DND-41 (cell line): ENCODE data around the gene PDZRN4.

Experiments used
- EZH2 ChIP-seq: IDR thresholded peaks from 3 replicates; pipeline ENCODE4 v1.6.1; 2012; ENCODE audit warnings: borderline replicate concordance, low read depth, mild to moderate bottlenecking, moderate library complexity, low read length, inconsistent platforms; ENCODE audit not compliant: severe bottlenecking
- TF ChIP-seq, protein P1 (sequence below): IDR thresholded peaks from 2 replicates; pipeline ENCODE4 v1.5.1; 2012; ENCODE audit warnings: borderline replicate concordance, low read length, moderate library complexity, mild to moderate bottlenecking; ENCODE audit not compliant: poor library complexity, severe bottlenecking; ENCODE audit errors: extremely low read depth

DNA sequence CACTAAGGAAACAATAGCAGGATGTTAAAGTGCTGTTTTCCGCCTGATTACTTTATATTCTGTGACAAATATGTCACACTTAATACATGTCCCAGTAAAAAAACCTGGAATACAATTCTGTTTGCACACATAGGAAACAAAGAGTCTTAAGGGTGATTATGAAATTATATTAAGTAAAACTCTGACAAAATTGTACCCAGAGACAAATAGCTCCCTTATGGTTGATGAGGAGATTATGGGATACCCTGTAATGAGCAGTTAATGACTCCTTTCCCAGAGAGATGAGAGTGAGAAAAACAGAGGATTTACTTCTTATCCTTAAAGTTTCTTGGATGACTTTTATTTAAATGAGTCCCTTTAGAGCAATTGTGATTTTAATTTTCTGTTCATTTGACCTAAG lies 370.6 kb downstream of the PDZRN4 start:
- TF ChIP-seq, protein P1, sequence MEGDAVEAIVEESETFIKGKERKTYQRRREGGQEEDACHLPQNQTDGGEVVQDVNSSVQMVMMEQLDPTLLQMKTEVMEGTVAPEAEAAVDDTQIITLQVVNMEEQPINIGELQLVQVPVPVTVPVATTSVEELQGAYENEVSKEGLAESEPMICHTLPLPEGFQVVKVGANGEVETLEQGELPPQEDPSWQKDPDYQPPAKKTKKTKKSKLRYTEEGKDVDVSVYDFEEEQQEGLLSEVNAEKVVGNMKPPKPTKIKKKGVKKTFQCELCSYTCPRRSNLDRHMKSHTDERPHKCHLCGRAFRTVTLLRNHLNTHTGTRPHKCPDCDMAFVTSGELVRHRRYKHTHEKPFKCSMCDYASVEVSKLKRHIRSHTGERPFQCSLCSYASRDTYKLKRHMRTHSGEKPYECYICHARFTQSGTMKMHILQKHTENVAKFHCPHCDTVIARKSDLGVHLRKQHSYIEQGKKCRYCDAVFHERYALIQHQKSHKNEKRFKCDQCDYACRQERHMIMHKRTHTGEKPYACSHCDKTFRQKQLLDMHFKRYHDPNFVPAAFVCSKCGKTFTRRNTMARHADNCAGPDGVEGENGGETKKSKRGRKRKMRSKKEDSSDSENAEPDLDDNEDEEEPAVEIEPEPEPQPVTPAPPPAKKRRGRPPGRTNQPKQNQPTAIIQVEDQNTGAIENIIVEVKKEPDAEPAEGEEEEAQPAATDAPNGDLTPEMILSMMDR: no peak
- TF ChIP-seq EZH2: no peak
